DMS153 treated with DMSO at 0.1 percent for 48 hours (cell line): ENCODE data around the gene FADS1.

Source experiments
- DNase-seq: peaks from one replicate; lab custom pipeline; 2025; ENCODE audit not compliant: unreplicated experiment; lab: John Stamatoyannopoulos, UW

The FADS1 gene

GRCh38 chr11:61846362-61847020, 29.7 kb upstream of the FADS1 start:
- no peak for DNase-seq

- no peak for DNase-seq
These were observed 28.2 kb upstream of the FADS1 start for GRCh38 chr11:61844909-61845565.

GRCh38 chr11:61842528-61842820, 25.7 kb upstream of the FADS1 start:
- no peak for DNase-seq

- DNase-seq: no peak
These were observed 25.1 kb upstream of the FADS1 start for GRCh38 chr11:61841636-61842527.

- no peak for DNase-seq
These were observed 23.6 kb upstream of the FADS1 start for GRCh38 chr11:61840371-61840770.

GRCh38 chr11:61839742-61840141, 22.9 kb upstream of the FADS1 start:
- DNase-seq: no peak

- DNase-seq: no peak
These were observed 22.1 kb upstream of the FADS1 start for GRCh38 chr11:61838921-61839320.

GRCh38 chr11:61838501-61838900, 21.7 kb upstream of the FADS1 start:
- no peak for DNase-seq

GRCh38 chr11:61837411-61838005, 20.7 kb upstream of the FADS1 start:
- no peak for DNase-seq

GRCh38 chr11:61836193-61836592, 19.4 kb upstream of the FADS1 start:
- DNase-seq: no peak

- DNase-seq: peak; percentile 70
These were observed 17.7 kb upstream of the FADS1 start for GRCh38 chr11:61834278-61835048.

GRCh38 chr11:61833926-61834277, 17.1 kb upstream of the FADS1 start:
- no peak for DNase-seq

- no peak for DNase-seq
These were observed 16.7 kb upstream of the FADS1 start for GRCh38 chr11:61833471-61833870.

GRCh38 chr11:61832754-61833153, 16.0 kb upstream of the FADS1 start:
- no peak for DNase-seq

GRCh38 chr11:61832207-61832606, 15.4 kb upstream of the FADS1 start:
- no peak for DNase-seq

GRCh38 chr11:61830237-61831105, 13.7 kb upstream of the FADS1 start:
- DNase-seq: no peak

- no peak for DNase-seq
These were observed 13.0 kb upstream of the FADS1 start for GRCh38 chr11:61829806-61830205.

- DNase-seq: peak; percentile 40
These were observed 12.0 kb upstream of the FADS1 start for GRCh38 chr11:61828629-61829407.

- DNase-seq: no peak
These were observed 11.5 kb upstream of the FADS1 start for GRCh38 chr11:61828379-61828628.
